IPS DF 6.9 (cell line): Measurements from ENCODE around the gene DCUN1D1.

Experiments used
- DNase-seq: peaks from one replicate; pipeline ENCODE4 v3.0.0-alpha.2; 2013; ENCODE audit warnings: low read depth, low spot score
- H3K27ac ChIP-seq: one replicate; pipeline ENCODE4 v1.5.1; 2013; ENCODE audit warnings: low read length, control low read depth
- H3K27me3 ChIP-seq: 2 replicates; pipeline ENCODE4 v1.6.1; 2013; ENCODE audit warnings: mild to moderate bottlenecking, low read length; ENCODE audit not compliant: control insufficient read depth, insufficient read depth
- H3K36me3 ChIP-seq: 2 replicates; pipeline ENCODE4 v1.6.1; 2013; ENCODE audit warnings: low read length; ENCODE audit not compliant: control insufficient read depth, insufficient read depth
- H3K4me1 ChIP-seq: 2 replicates; pipeline ENCODE4 v1.6.1; 2013; ENCODE audit warnings: low read length; ENCODE audit not compliant: control insufficient read depth, insufficient read depth
- H3K4me3 ChIP-seq: 2 replicates; pipeline ENCODE4 v1.5.1; 2013; ENCODE audit warnings: mild to moderate bottlenecking, low read length
- H3K9me3 ChIP-seq: 2 replicates; pipeline ENCODE4 v1.6.1; 2013; ENCODE audit warnings: low read length, inconsistent platforms; ENCODE audit not compliant: control insufficient read depth, insufficient read depth
- WGBS: extraction: QIAGEN DNeasy Blood & Tissue Kit; methylation state at CpG from one replicate; pipeline ENCODE4 v1.1.7; 2013; ENCODE audit warnings: mixed read lengths, missing lambda C conversion rate; ENCODE audit not compliant: insufficient read length, insufficient coverage; 5-methylcytosine and 5-hydroxymethylcytosine counted together

Gene DCUN1D1

GRCh38 chr3:182980204-182981037 lies at the start of gene DCUN1D1:
Gene DCUN1D1, minus strand, starts transcription at chr3:182980538. Its CDS starts 49 bp downstream, at chr3:182980489.
- peaks cover 2% of the 10 kb centered on the region; the same call in 1 of the 2 replicates for H3K4me1 ChIP-seq
- no peaks in the 10 kb centered on the region for H3K27me3 ChIP-seq
- DNase-seq = no peak
- H3K36me3 ChIP-seq = no peaks in the 10 kb centered on the region
- no peak within 1 kb of the TSS for H3K27ac ChIP-seq
- peak within 1 kb of the TSS; percentile 90 for H3K4me3 ChIP-seq
- no peaks in the 10 kb centered on the region for H3K9me3 ChIP-seq
- WGBS = no CpG with 5 or more reads among the region's 106 CpGs

GRCh38 chr3:183028416-183028815 lies 48.1 kb upstream of the DCUN1D1 start:
- Histone ChIP-seq H3K9me3 (no peaks in the 10 kb centered on the region), H3K36me3 (peaks cover 4% of the 10 kb centered on the region; the same call in 1 of the 2 replicates), H3K27ac (no peak overlapping the region), H3K4me1 (no peaks in the 10 kb centered on the region), H3K4me3 (no peak overlapping the region), H3K27me3 (no peaks in the 10 kb centered on the region)
- no CpG with 5 or more reads among the region's 3 CpGs for WGBS
- no peak for DNase-seq

- Histone ChIP-seq H3K4me1 (no peaks in the 10 kb centered on the region), H3K27ac (no peak overlapping the region), H3K36me3 (no peaks in the 10 kb centered on the region), H3K27me3 (no peaks in the 10 kb centered on the region), H3K4me3 (no peak overlapping the region), H3K9me3 (no peaks in the 10 kb centered on the region)
- no peak for DNase-seq
- WGBS = no CpG with 5 or more reads among the region's 1 CpG
Observed at GRCh38 chr3:183027276-183027675, 46.9 kb upstream of the DCUN1D1 start.

- H3K4me1 ChIP-seq = no peaks in the 10 kb centered on the region
- DNase-seq = no peak
- no CpG with 5 or more reads among the region's 3 CpGs for whole genome bisulfite sequencing
- H3K9me3 ChIP-seq = no peaks in the 10 kb centered on the region
- H3K36me3 ChIP-seq = peaks cover 6% of the 10 kb centered on the region; the same call in 1 of the 2 replicates
- no peak overlapping the region for H3K4me3 ChIP-seq
- no peak overlapping the region for H3K27ac ChIP-seq
- no peaks in the 10 kb centered on the region for H3K27me3 ChIP-seq
Observed at GRCh38 chr3:183022936-183023516, 42.7 kb upstream of the DCUN1D1 start.

GRCh38 chr3:183018421-183019192 lies 38.3 kb upstream of the DCUN1D1 start:
- DNase-seq = no peak
- Histone ChIP-seq H3K36me3 (peaks cover 6% of the 10 kb centered on the region; the same call in 1 of the 2 replicates), H3K4me3 (no peak overlapping the region), H3K27ac (no peak overlapping the region), H3K4me1 (no peaks in the 10 kb centered on the region), H3K9me3 (no peaks in the 10 kb centered on the region), H3K27me3 (no peaks in the 10 kb centered on the region)
- no CpG with 5 or more reads among the region's 3 CpGs for WGBS

GRCh38 chr3:183015185-183015584 lies 34.8 kb upstream of the DCUN1D1 start:
- no CpG with 5 or more reads among the region's 2 CpGs for WGBS
- Histone ChIP-seq H3K36me3 (no peaks in the 10 kb centered on the region; the same call in 1 of the 2 replicates), H3K9me3 (no peaks in the 10 kb centered on the region), H3K4me3 (no peak overlapping the region), H3K27me3 (no peaks in the 10 kb centered on the region), H3K4me1 (no peaks in the 10 kb centered on the region; the same call in 1 of the 2 replicates), H3K27ac (no peak overlapping the region)
- DNase-seq = no peak

- H3K4me1 ChIP-seq = no peaks in the 10 kb centered on the region; the same call in 1 of the 2 replicates
- no peak for DNase-seq
- H3K27ac ChIP-seq = no peak overlapping the region
- no peaks in the 10 kb centered on the region for H3K9me3 ChIP-seq
- WGBS = no CpG with 5 or more reads among the region's 6 CpGs
- H3K27me3 ChIP-seq = no peaks in the 10 kb centered on the region
- H3K36me3 ChIP-seq = no peaks in the 10 kb centered on the region; the same call in 1 of the 2 replicates
- H3K4me3 ChIP-seq = no peak overlapping the region
Observed at GRCh38 chr3:183013856-183014255, 33.5 kb upstream of the DCUN1D1 start.

GRCh38 chr3:183013074-183013473 lies 32.7 kb upstream of the DCUN1D1 start:
- H3K36me3 ChIP-seq = no peaks in the 10 kb centered on the region; the same call in 1 of the 2 replicates
- H3K4me3 ChIP-seq = no peak overlapping the region
- DNase-seq = no peak
- no peaks in the 10 kb centered on the region; the same call in 1 of the 2 replicates for H3K4me1 ChIP-seq
- no peaks in the 10 kb centered on the region for H3K27me3 ChIP-seq
- no peaks in the 10 kb centered on the region for H3K9me3 ChIP-seq
- WGBS = no CpG with 5 or more reads among the region's 5 CpGs
- no peak overlapping the region for H3K27ac ChIP-seq

- no peaks in the 10 kb centered on the region for H3K27me3 ChIP-seq
- no peaks in the 10 kb centered on the region for H3K9me3 ChIP-seq
- H3K36me3 ChIP-seq = no peaks in the 10 kb centered on the region
- peaks cover 3% of the 10 kb centered on the region; the same call in 1 of the 2 replicates for H3K4me1 ChIP-seq
- DNase-seq = no peak
- H3K27ac ChIP-seq = no peak overlapping the region
- H3K4me3 ChIP-seq = no peak overlapping the region
Observed at GRCh38 chr3:183008800-183009199, 28.5 kb upstream of the DCUN1D1 start.

- no CpG with 5 or more reads among the region's 4 CpGs for WGBS
- no peak for DNase-seq
- no peak overlapping the region for H3K4me3 ChIP-seq
- H3K9me3 ChIP-seq = no peaks in the 10 kb centered on the region
- no peaks in the 10 kb centered on the region for H3K36me3 ChIP-seq
- no peak overlapping the region for H3K27ac ChIP-seq
- H3K4me1 ChIP-seq = peaks cover 3% of the 10 kb centered on the region; the same call in 1 of the 2 replicates
- no peaks in the 10 kb centered on the region for H3K27me3 ChIP-seq
Observed at GRCh38 chr3:183008303-183008702, 28.0 kb upstream of the DCUN1D1 start.
